Neuron (in vitro differentiated cells): Measurements from ENCODE around the gene PANX1.

ENCODE experiments used
- H2AFZ ChIP-seq: one replicate; pipeline ENCODE4 v1.6.1; 2013; ENCODE audit warnings: low read depth, mild to moderate bottlenecking, inconsistent platforms, low read length, moderate library complexity
- H3K27me3 ChIP-seq: one replicate; pipeline ENCODE4 v1.6.1; 2013; ENCODE audit warnings: low read length; ENCODE audit not compliant: insufficient read depth
- H3K36me3 ChIP-seq: one replicate; pipeline ENCODE4 v1.6.1; 2013; ENCODE audit warnings: low read length; ENCODE audit not compliant: insufficient read depth
- H3K4me1 ChIP-seq: one replicate; pipeline ENCODE4 v1.6.1; 2013; ENCODE audit warnings: low read length; ENCODE audit not compliant: insufficient read depth
- H3K4me3 ChIP-seq: 2 replicates; pipeline ENCODE4 v1.5.1; 2013; ENCODE audit warnings: mild to moderate bottlenecking, low read length, moderate library complexity
- H3K9me3 ChIP-seq: one replicate; pipeline ENCODE4 v1.6.1; 2013; ENCODE audit warnings: low read length

Gene PANX1

GRCh38 chr11:94218372-94218771 lies 89.7 kb downstream of the PANX1 start:
- Histone ChIP-seq H3K36me3 (no peaks in the 10 kb centered on the region), H3K9me3 (no peaks in the 10 kb centered on the region), H2AFZ (no peak overlapping the region), H3K4me1 (no peaks in the 10 kb centered on the region), H3K27me3 (no peaks in the 10 kb centered on the region), H3K4me3 (no peak overlapping the region)

GRCh38 chr11:94219771-94220170 lies 91.1 kb downstream of the PANX1 start:
- Histone ChIP-seq H3K36me3 (no peaks in the 10 kb centered on the region), H3K4me3 (no peak overlapping the region), H3K27me3 (no peaks in the 10 kb centered on the region), H3K4me1 (no peaks in the 10 kb centered on the region), H3K9me3 (no peaks in the 10 kb centered on the region), H2AFZ (no peak overlapping the region)

GRCh38 chr11:94224078-94224477 lies 95.4 kb downstream of the PANX1 start:
- H3K4me1 ChIP-seq, result no peaks in the 10 kb centered on the region
- no peaks in the 10 kb centered on the region for H3K36me3 ChIP-seq
- no peak overlapping the region for H2AFZ ChIP-seq
- no peaks in the 10 kb centered on the region for H3K27me3 ChIP-seq
- no peaks in the 10 kb centered on the region for H3K9me3 ChIP-seq
- H3K4me3 ChIP-seq, result no peak overlapping the region
